Keratinocyte (primary cell): Measurements from ENCODE around the gene PHLPP1.

Source experiments
- CTCF ChIP-seq, 3 experiments: IDR thresholded peaks in 1 of 3; conservative IDR thresholded peaks in 1 of 3; optimal IDR thresholded peaks in 1 of 3; 2 replicates in 2 of 3; 3 replicates in 1 of 3; pipeline versions ENCODE3 to v1.5.1; 2011; ENCODE audit warnings: low read length in 3 of 3, mild to moderate bottlenecking in 3 of 3, moderate library complexity in 2 of 3, control low read depth in 1 of 3, inconsistent platforms in 1 of 3; ENCODE audit not compliant: insufficient read depth in 2 of 3; ENCODE audit errors: extremely low read depth in 1 of 3
- EZH2 ChIP-seq: IDR thresholded peaks from one replicate; pipeline ENCODE4 v1.6.1; 2012; ENCODE audit warnings: inconsistent platforms, mild to moderate bottlenecking, low read length, moderate library complexity

GRCh38 chr18:62759704-62760402, 44.5 kb downstream of the PHLPP1 start:
- TF ChIP-seq CTCF (optimal IDR thresholded peaks at IDR 0.05 in 1 of 3, IDR thresholded peaks at IDR 0.05 in 1 of 3, conservative IDR thresholded peaks at IDR 0.05 in 1 of 3; ENCODE audit: extremely low read depth in 1 of 3, insufficient read depth in 2 of 3, low read length in 3 of 3) (no peak), EZH2 (no peak)
